Mesodermal cell (in vitro differentiated cells): Measurements from ENCODE around the gene CMTM1.
"Not testable (repeated sequence)": the region's sequence is repeated elsewhere in the genome, so short reads cannot be mapped to it uniquely, and the experiment has no call there.

Experiments
- H3K27ac ChIP-seq: 2 replicates; pipeline ENCODE4 v1.7.0; 2013; ENCODE audit warnings: mild to moderate bottlenecking, low read depth, low read length, moderate library complexity; ENCODE audit not compliant: severe bottlenecking
- H3K36me3 ChIP-seq: 2 replicates; pipeline ENCODE4 v1.7.1; 2013; ENCODE audit warnings: mild to moderate bottlenecking, low read length, moderate library complexity; ENCODE audit not compliant: control insufficient read depth, insufficient read depth
- H3K4me1 ChIP-seq: one replicate; pipeline ENCODE4 v1.7.1; 2013; ENCODE audit warnings: mild to moderate bottlenecking, low read length; ENCODE audit not compliant: insufficient read depth, control insufficient read depth, poor library complexity, severe bottlenecking
- H3K4me3 ChIP-seq: 2 replicates; pipeline ENCODE4 v1.7.0; 2013; ENCODE audit warnings: low read length, control low read depth, mild to moderate bottlenecking; ENCODE audit not compliant: insufficient read depth, poor library complexity, severe bottlenecking; ENCODE audit errors: extremely low read depth
- H3K9me3 ChIP-seq: 2 replicates; pipeline ENCODE4 v1.7.1; 2013; ENCODE audit warnings: mild to moderate bottlenecking, low read length, moderate library complexity; ENCODE audit not compliant: control insufficient read depth
- WGBS, 2 experiments: methylation state at CpG; one replicate each; pipeline ENCODE4 v1.1.5; 2013; ENCODE audit warnings: missing lambda C conversion rate in 2 of 2; ENCODE audit not compliant: insufficient coverage in 2 of 2; 5-methylcytosine and 5-hydroxymethylcytosine counted together

The CMTM1 gene

DNA sequence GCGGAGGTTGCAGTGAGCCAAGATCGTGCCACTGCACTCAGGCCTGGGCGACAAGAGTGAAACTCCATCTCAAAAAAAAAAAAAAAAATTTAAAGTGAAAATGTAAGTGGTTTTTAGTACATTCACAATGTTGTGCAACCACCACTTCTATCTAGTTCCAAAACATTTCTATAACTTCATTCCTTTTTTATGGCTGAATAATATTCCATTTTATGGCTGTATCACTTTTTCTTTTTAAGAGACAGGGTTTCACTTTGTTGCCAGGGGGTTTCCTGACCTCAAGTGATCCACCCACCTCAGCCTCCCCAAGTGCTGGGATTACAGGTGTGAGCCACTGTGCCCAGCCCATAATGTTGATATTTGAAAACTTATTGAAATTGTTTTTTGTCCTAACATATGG lies 26.6 kb downstream of the CMTM1 start:
- WGBS, 2 experiments: 92 to 100% methylated on average over 1 to 2 of the region's 3 CpGs
- Histone ChIP-seq H3K36me3 (no peaks in the 10 kb centered on the region), H3K4me3 (no peak overlapping the region), H3K9me3 (no peaks in the 10 kb centered on the region), H3K4me1 (no peaks in the 10 kb centered on the region), H3K27ac (no peak overlapping the region)

DNA sequence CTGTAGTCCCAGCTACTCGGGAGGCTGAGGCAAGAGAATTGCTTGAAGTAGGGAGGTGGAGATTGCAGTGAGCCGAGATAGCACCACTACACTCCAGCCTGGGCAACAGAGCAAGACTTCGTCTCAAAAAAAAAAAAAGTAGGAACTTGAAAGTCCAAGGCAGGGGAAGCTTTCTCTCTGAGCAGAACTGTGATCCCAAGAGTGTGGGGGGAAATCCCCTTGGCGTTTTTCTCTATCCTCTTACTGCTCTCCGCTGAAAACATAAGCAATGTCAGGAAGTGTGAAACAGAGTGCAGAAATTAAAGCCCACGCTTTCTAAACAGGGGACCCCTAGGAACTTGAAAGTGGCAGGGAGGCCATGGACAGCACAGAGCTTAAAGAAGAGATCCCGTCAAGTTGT lies 28.5 kb downstream of the CMTM1 start:
- 79 to 87% methylated on average over 4 to 5 of the region's 7 CpGs for WGBS, 2 experiments
- H3K4me1 ChIP-seq: peaks cover 3% of the 10 kb centered on the region
- no peaks in the 10 kb centered on the region for H3K9me3 ChIP-seq
- H3K4me3 ChIP-seq: no peak overlapping the region
- H3K27ac ChIP-seq: no peak overlapping the region
- H3K36me3 ChIP-seq: no peaks in the 10 kb centered on the region

DNA sequence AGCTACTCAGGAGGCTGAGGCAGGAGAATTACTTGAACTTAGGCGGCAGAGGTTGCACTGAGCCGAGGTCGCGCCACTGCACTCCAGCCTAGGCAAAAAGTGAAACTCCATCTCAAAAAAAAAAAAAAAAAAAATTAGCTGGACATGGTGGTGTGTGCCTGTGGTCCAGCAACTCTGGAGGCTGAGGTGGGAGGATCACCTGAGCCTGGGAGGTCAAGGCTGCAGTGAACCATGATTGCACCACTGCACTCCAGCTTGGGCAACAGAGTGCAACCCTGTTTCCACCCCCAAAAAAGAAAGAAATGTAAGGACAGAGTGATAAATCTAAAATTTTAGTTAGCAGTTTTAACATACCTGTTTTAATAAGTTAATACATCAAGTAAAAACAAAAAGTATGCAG lies 30.3 kb downstream of the CMTM1 start:
- not testable (repeated sequence) for H3K36me3 ChIP-seq, H3K9me3 ChIP-seq, H3K27ac ChIP-seq, H3K4me3 ChIP-seq, H3K4me1 ChIP-seq
- WGBS, 2 experiments: no CpG with 5 or more reads among the region's 4 CpGs

DNA sequence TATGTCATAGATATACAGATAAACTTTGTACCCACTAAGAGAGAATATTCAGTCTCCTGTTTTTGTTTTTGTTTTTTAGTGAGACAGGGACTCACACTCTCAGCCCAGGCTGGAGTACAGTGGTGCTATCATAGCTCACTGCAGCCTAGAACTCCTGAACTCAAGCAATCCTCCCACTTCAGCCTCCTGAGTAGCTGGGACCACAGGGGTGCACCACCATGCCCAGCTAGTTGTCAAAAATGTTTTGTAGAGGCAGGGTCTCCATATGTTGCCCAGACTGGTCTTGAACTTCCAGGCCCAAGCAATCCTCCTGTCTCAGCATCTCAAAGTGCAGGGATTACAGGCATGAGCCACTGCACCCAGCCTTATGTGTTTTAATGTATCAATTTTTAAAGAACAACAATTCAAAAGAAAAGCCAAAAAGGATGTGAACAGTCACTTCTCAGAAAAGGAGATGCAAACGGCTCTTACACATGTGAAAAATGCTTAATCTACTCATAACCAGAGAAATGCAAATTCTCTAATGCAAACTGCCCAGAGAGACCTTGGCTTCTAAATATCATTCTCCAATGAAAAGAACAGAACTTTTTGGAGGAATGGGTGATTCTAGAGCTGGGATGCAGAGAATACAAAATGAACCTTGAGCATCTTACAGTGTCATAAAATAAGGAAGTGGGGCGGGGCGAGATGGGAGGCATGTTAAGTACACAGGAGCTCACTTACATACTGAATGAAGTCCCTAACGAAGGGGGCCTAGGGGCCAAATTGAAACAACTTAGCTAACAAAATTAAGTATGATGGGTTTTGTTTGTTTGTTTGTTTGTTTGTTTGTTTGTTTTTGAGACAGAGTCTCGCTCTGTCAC lies 31.0 kb downstream of the CMTM1 start:
- no peak overlapping the region for H3K27ac ChIP-seq
- 91 to 96% methylated on average over 3 to 4 of the region's 5 CpGs for WGBS, 2 experiments

DNA sequence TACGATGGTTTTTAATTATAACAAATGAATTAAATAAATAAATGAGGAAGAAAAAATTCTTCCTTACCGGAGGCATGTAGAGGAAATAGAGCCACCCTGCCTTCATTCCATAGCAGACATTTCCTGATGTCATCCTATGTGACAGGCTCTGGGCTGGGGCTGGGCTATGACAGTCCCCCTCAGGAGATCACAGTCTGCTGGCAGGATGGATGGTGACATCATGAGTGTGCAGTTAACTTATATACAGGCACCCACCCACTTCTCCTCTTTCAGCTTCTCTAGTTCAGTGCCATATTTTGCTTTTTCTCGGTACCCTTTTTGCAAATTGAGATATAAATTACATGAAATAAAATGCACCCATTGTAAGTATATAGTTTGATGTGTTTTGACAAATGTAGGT lies 31.9 kb downstream of the CMTM1 start:
- Histone ChIP-seq H3K36me3 (no peaks in the 10 kb centered on the region), H3K4me1 (peaks cover 3% of the 10 kb centered on the region), H3K4me3 (no peak overlapping the region), H3K9me3 (peaks cover 9% of the 10 kb centered on the region), H3K27ac (no peak overlapping the region)
- WGBS, 2 experiments: no CpG with 5 or more reads among the region's 3 CpGs

More for the DNA sequence above, 31.0 kb downstream of the CMTM1 start:
- Histone ChIP-seq H3K4me3 (no peak overlapping the region), H3K9me3 (peaks cover 9% of the 10 kb centered on the region), H3K4me1 (peaks cover 3% of the 10 kb centered on the region), H3K36me3 (no peaks in the 10 kb centered on the region)

DNA sequence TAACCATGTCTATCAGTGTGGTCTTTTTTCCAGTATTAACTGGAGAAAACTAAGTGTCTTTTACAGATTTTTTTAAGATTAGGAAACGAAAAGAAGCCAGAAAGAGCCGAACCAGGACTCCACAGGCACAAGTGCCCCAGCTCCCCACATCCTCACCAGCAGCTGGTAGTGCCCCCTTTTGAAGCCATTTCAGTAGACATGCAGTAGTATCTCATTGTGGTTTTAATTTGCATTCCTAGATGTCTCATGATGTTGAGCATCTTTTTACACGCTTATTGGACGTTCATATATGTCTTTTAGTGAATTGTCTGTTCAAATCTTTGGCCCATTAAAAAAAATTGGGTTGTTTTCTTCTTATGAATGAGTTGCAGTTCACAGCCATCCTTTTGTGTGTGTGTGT lies 33.5 kb downstream of the CMTM1 start:
- H3K27ac ChIP-seq: no peak overlapping the region
- 90 to 93% methylated on average over 2 to 3 of the region's 4 CpGs for WGBS, 2 experiments
- H3K9me3 ChIP-seq: peaks cover 9% of the 10 kb centered on the region
- peaks cover 3% of the 10 kb centered on the region for H3K4me1 ChIP-seq
- H3K4me3 ChIP-seq: no peak overlapping the region
- no peaks in the 10 kb centered on the region for H3K36me3 ChIP-seq

DNA sequence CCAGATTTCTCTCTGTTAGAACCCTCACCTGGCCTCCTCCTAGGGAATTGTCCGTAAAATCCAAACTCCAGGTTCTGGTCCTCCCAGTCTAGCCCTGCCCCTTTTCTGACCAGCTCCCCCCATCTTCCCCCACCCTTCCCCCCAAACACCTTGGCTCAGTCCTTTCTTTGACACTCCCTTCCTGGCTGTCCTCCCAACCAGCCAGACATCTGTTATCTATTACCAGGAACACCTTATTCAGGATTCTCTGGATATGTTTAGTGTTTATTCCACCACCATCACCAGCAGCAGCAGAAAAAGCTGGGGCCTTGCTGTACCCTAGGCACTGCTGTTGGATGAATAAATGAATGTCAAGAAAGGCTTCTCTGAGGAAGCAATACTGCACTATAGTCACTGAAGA lies 34.2 kb downstream of the CMTM1 start:
- peaks cover 9% of the 10 kb centered on the region for H3K9me3 ChIP-seq
- WGBS, 2 experiments: 93 to 100% methylated on average over 1 of the region's 1 CpG
- H3K36me3 ChIP-seq: no peaks in the 10 kb centered on the region
- H3K4me1 ChIP-seq: peaks cover 3% of the 10 kb centered on the region
- H3K27ac ChIP-seq: no peak overlapping the region
- H3K4me3 ChIP-seq: no peak overlapping the region

DNA sequence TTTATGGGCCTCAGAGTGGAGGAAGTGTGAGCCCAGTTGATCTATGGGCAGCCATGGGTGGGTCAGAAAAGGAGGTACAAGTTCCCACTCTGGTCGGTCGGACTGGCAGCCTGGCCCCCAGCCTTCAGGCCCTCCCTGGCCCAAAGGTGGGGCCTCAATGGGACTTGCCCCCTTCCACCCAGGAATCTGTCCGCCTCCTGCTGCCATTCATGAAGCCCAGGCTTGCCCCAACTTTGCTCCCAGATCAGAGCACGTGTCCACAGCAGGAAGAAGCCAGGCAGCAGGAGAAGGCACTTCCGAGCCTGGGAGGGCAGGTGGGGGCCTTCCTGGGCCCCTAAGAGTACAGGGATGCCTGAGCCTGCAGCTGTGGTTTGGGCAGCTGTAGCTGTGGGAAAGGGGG lies 35.2 kb downstream of the CMTM1 start:
- 83 to 89% methylated on average over 5 of the region's 5 CpGs for WGBS, 2 experiments
- H3K27ac ChIP-seq: no peak overlapping the region
- H3K9me3 ChIP-seq: peaks cover 9% of the 10 kb centered on the region
- H3K4me3 ChIP-seq: no peak overlapping the region
- peaks cover 6% of the 10 kb centered on the region for H3K4me1 ChIP-seq
- peaks cover 3% of the 10 kb centered on the region for H3K36me3 ChIP-seq

DNA sequence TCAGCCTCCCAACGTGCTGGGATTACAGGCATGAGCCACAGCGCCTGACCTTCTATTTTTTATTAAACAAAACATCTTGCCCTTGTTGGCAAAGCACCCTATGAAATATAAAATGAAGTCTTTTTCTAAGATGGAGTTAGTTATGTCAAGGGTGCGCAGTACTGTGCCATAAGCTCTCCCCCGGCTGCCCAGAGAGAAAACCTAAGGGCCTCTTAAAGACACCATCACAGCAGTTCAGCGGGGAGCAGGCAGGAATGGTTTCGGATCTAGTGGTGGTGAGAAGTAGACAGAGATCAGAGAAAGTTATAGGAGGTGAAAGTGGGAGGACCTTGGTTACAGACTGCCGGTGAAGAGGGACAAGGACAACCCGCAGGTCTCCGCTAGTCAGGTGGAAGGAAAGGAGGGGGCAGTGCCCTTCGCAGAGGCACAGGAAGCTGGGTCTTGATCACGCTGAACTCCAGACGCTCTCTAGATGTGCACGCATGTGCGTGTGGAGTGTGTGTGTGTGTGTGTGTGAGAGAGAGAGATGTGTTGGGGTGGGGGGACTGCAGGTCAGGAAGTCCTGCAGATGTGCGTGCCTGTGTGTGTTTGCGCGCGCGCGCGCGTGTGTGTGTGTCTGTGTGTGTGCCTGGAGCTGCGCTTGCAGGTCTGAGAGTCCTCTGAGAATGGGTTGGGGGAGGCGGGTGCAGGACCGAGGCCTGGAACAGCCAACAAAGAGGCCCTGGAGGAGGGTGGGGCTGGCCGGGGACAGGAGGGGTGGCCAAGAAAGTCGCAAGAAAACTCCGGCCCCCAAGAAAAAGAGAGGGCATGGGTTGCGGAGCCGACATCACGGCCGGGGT lies 37.5 kb downstream of the CMTM1 start:
- Histone ChIP-seq H3K4me3 (peak overlapping the region; percentile 89), H3K9me3 (peaks cover 9% of the 10 kb centered on the region), H3K36me3 (peaks cover 18% of the 10 kb centered on the region), H3K4me1 (peaks cover 21% of the 10 kb centered on the region), H3K27ac (peak overlapping the region; percentile 83)
- WGBS, 2 experiments: 7 to 10% methylated on average over 28 to 29 of the region's 32 CpGs

DNA sequence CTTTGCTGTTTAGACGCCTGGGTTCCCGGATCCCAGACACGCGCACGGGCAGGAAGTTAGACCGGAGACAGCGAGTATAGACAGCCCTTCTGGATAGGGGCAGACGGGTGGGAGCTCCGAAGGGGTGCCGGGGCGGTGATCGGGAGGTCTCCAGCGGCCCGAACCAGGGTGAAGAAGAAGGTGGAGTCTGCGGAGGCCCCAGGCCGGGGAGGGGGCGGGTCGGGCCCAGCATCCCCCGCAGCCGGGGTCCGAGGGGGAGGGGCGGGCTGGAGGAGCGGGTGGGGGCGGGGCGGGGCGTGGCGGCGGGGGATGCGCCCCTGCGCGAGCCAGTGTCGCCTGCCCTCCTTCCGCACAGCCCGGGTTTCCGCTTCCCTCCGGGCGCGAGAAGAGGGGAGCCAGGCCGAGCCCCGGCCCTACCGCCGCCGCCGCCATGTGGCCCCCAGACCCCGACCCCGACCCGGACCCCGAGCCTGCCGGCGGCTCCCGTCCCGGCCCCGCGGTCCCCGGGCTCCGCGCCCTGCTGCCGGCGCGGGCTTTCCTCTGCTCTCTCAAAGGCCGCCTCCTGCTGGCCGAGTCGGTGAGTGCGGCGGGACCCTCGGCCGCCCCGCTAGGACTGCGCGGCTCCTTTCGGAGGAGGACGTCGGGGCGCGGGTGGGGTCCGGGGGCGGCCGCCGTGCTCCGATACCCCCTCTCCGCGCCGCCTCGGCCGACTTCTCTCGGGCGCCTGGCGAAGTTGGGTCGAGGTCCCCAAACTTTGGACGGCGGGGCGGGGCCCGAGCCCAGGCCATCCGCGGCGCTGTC lies 38.3 kb downstream of the CMTM1 start, which contains the start of gene CMTM3:
TSS of gene CMTM3 (plus strand) at position 329 of the 801 bp plus-strand sequence. CDS start at position 431, 102 bp downstream.
- 0 to 1% methylated on average over 69 of the region's 96 CpGs for WGBS, 2 experiments
- Histone ChIP-seq H3K27ac (peak within 1 kb of the TSS; percentile 83), H3K4me1 (peaks cover 27% of the 10 kb centered on the region), H3K9me3 (peaks cover 9% of the 10 kb centered on the region), H3K36me3 (peaks cover 27% of the 10 kb centered on the region), H3K4me3 (peak within 1 kb of the TSS; percentile 89)
